Activated T-cell treated with anti-CD3 and anti-CD28 coated beads, Interleukin-2, amount 50 U/mL, for 4 hours (primary cell): ENCODE measurements around the gene PSD4. TPM values are rescaled to one million over a fixed set of nuclear protein-coding genes. Genes with fewer than 3 reads are reported as not detected.
"Not testable (repeated sequence)": the region's sequence is repeated elsewhere in the genome, so short reads cannot be mapped to it uniquely, and the experiment has no call there.

Source experiments
- ATAC-seq, 2 donors: fragments of 200-7000 bp; cut with Tn5 transposase; one replicate each; pipeline ENCODE4 v1.10.0; 2021
- DNase-seq: peaks from one replicate; pipeline ENCODE4 v3.0.0-alpha.2; 2020
- H3K27me3 Mint-ChIP-seq: one replicate; pipeline ENCODE4 v1.8.0; 2021; ENCODE audit warnings: low read depth, mixed read lengths
- H3K36me3 Mint-ChIP-seq: one replicate; pipeline ENCODE4 v1.8.0; 2022; ENCODE audit warnings: mixed read lengths; ENCODE audit not compliant: insufficient read depth
- H3K4me1 Mint-ChIP-seq: one replicate; pipeline ENCODE4 v1.8.0; 2021; ENCODE audit warnings: low read depth, mixed read lengths
- H3K4me3 Mint-ChIP-seq: one replicate; pipeline ENCODE4 v1.8.0; 2021; ENCODE audit warnings: mild to moderate bottlenecking, moderate library complexity, mixed read lengths
- H3K9me3 Mint-ChIP-seq: one replicate; pipeline ENCODE4 v1.8.0; 2021; ENCODE audit warnings: mixed read lengths
- total RNA-seq, 3 donors: library from RNA; stranded (reverse); gene quantifications; one replicate each; pipeline ENCODE4 v1.2.1, GENCODE V29; 2021

Gene PSD4
- total RNA-seq, 3 donors from 2014 or later: 155 to 172 (median 164) TPM

- Mint-ChIP-seq H3K27me3 (peaks cover 2% of the 10 kb centered on the region), H3K4me1 (peaks cover 21% of the 10 kb centered on the region), H3K4me3 (no peak overlapping the region), H3K9me3 (no peaks in the 10 kb centered on the region), H3K36me3 (no peaks in the 10 kb centered on the region)
- DNase-seq (no peak), ATAC-seq (no peak)
Measured at GRCh38 chr2:113232740-113233139, 59.0 kb downstream of the PSD4 start.

- Mint-ChIP-seq H3K36me3 (no peaks in the 10 kb centered on the region), H3K27me3 (peaks cover 2% of the 10 kb centered on the region), H3K4me3 (no peak overlapping the region), H3K9me3 (no peaks in the 10 kb centered on the region), H3K4me1 (peaks cover 16% of the 10 kb centered on the region)
- ATAC-seq (no peak), DNase-seq (no peak)
Measured at GRCh38 chr2:113233593-113234550, 60.1 kb downstream of the PSD4 start.

- Mint-ChIP-seq H3K9me3 (no peaks in the 10 kb centered on the region), H3K4me1 (peaks cover 16% of the 10 kb centered on the region), H3K4me3 (peak overlapping the region; percentile 88), H3K36me3 (no peaks in the 10 kb centered on the region), H3K27me3 (peaks cover 2% of the 10 kb centered on the region)
- peak; percentile 20 to 25 for ATAC-seq
- no peak for DNase-seq
Measured at GRCh38 chr2:113234721-113235346, 61.1 kb downstream of the PSD4 start.

- DNase-seq: peak; percentile 56
- peaks cover 19% of the 10 kb centered on the region for H3K4me1 Mint-ChIP-seq
- not testable (repeated sequence) for H3K27me3 Mint-ChIP-seq, H3K36me3 Mint-ChIP-seq, H3K9me3 Mint-ChIP-seq
- H3K4me3 Mint-ChIP-seq: peak overlapping the region; percentile 88
- peak; percentile 95 to 97 for ATAC-seq
Measured at GRCh38 chr2:113235347-113236226, 61.8 kb downstream of the PSD4 start.

- H3K9me3 Mint-ChIP-seq: no peaks in the 10 kb centered on the region
- peaks cover 2% of the 10 kb centered on the region for H3K27me3 Mint-ChIP-seq
- DNase-seq (no peak), ATAC-seq (no peak)
- H3K36me3 Mint-ChIP-seq: no peaks in the 10 kb centered on the region
- H3K4me3 Mint-ChIP-seq: peak overlapping the region; percentile 79
- peaks cover 24% of the 10 kb centered on the region for H3K4me1 Mint-ChIP-seq
Measured at GRCh38 chr2:113236367-113237159, 62.8 kb downstream of the PSD4 start.

GRCh38 chr2:113237604-113238160 is 63.9 kb downstream of the PSD4 start:
- peaks cover 2% of the 10 kb centered on the region for H3K27me3 Mint-ChIP-seq
- ATAC-seq (no peak), DNase-seq (no peak)
- H3K9me3 Mint-ChIP-seq: no peaks in the 10 kb centered on the region
- H3K4me1 Mint-ChIP-seq: peaks cover 24% of the 10 kb centered on the region
- H3K36me3 Mint-ChIP-seq: no peaks in the 10 kb centered on the region
- H3K4me3 Mint-ChIP-seq: peak overlapping the region; percentile 5

- Mint-ChIP-seq H3K27me3 (no peaks in the 10 kb centered on the region), H3K4me1 (peaks cover 27% of the 10 kb centered on the region), H3K4me3 (no peak overlapping the region), H3K36me3 (no peaks in the 10 kb centered on the region), H3K9me3 (no peaks in the 10 kb centered on the region)
- DNase-seq (no peak), ATAC-seq (no peak)
Measured at GRCh38 chr2:113238871-113239839, 65.4 kb downstream of the PSD4 start.

- peak; percentile 35 to 53 for ATAC-seq
- Mint-ChIP-seq H3K4me3 (no peak overlapping the region), H3K36me3 (no peaks in the 10 kb centered on the region), H3K9me3 (no peaks in the 10 kb centered on the region), H3K27me3 (no peaks in the 10 kb centered on the region), H3K4me1 (peaks cover 25% of the 10 kb centered on the region)
- no peak for DNase-seq
Measured at GRCh38 chr2:113240150-113240914, 66.6 kb downstream of the PSD4 start.

GRCh38 chr2:113240915-113241911 is 67.4 kb downstream of the PSD4 start:
- Mint-ChIP-seq H3K4me3 (no peak overlapping the region), H3K27me3 (no peaks in the 10 kb centered on the region), H3K9me3 (no peaks in the 10 kb centered on the region), H3K36me3 (no peaks in the 10 kb centered on the region), H3K4me1 (peaks cover 25% of the 10 kb centered on the region)
- ATAC-seq (peak; percentile 94 to 96), DNase-seq (peak; percentile 40)

- Mint-ChIP-seq H3K9me3 (no peaks in the 10 kb centered on the region), H3K4me3 (no peak overlapping the region), H3K27me3 (no peaks in the 10 kb centered on the region), H3K4me1 (peaks cover 17% of the 10 kb centered on the region), H3K36me3 (no peaks in the 10 kb centered on the region)
- ATAC-seq (no peak), DNase-seq (no peak)
Measured at GRCh38 chr2:113242327-113242726, 68.6 kb downstream of the PSD4 start.

- DNase-seq: no peak
- Mint-ChIP-seq H3K4me1 (peaks cover 22% of the 10 kb centered on the region), H3K27me3 (no peaks in the 10 kb centered on the region), H3K9me3 (no peaks in the 10 kb centered on the region), H3K4me3 (no peak overlapping the region), H3K36me3 (no peaks in the 10 kb centered on the region)
- ATAC-seq: no peak
Measured at GRCh38 chr2:113245276-113245711, 71.5 kb downstream of the PSD4 start.
